Body of pancreas (tissue), 4 donors: ENCODE data around the gene XIAP.

Experiments used
- POLR2A ChIP-seq, 3 donors: fragments of 450-650 bp; IDR thresholded peaks; one replicate each; pipeline ENCODE4 v1.6.1; 2016; ENCODE audit warnings: antibody characterized with exemption in 3 of 3, mild to moderate bottlenecking in 2 of 3
- TF ChIP-seq, protein P1 (sequence below), 7 experiments: fragments of 450-650 bp in 4 of 7; fragments of 200-600 bp in 3 of 7; sonication (generic) in 3 of 7; IDR thresholded peaks; one replicate each; pipeline ENCODE4 v1.5.1; 2016 to 2019; ENCODE audit warnings: antibody characterized with exemption in 7 of 7

DNA sequence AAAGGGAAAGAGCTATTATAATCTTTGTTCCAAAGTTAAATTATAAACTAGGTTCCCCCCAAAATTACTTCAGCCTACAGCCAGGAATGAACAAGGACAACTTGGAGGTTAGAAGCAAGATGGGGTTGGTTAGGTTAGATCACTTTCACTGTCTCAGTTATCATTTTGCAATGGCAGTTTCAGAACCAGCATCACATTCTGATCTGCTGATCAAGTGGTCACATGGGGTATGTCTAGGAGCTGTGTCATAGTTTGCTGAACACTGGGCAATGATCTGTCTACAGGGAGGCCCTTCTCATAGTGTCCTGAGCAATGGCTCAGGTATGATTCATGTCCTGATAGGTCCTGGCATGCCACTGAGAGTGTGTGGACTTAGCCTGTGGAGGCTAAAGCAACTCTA lies 41.6 kb upstream of the XIAP start:
- no peak for TF ChIP-seq POLR2A (IDR thresholded peaks at IDR 0.05)
- TF ChIP-seq, protein P1, sequence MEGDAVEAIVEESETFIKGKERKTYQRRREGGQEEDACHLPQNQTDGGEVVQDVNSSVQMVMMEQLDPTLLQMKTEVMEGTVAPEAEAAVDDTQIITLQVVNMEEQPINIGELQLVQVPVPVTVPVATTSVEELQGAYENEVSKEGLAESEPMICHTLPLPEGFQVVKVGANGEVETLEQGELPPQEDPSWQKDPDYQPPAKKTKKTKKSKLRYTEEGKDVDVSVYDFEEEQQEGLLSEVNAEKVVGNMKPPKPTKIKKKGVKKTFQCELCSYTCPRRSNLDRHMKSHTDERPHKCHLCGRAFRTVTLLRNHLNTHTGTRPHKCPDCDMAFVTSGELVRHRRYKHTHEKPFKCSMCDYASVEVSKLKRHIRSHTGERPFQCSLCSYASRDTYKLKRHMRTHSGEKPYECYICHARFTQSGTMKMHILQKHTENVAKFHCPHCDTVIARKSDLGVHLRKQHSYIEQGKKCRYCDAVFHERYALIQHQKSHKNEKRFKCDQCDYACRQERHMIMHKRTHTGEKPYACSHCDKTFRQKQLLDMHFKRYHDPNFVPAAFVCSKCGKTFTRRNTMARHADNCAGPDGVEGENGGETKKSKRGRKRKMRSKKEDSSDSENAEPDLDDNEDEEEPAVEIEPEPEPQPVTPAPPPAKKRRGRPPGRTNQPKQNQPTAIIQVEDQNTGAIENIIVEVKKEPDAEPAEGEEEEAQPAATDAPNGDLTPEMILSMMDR (IDR thresholded peaks at IDR 0.05) = no peak
